ENCODE measurements around the gene SNX5.
A peak's percentile ranks its signal among the peaks of the same experiment; 100 is the strongest.

The SNX5 gene

DNA sequence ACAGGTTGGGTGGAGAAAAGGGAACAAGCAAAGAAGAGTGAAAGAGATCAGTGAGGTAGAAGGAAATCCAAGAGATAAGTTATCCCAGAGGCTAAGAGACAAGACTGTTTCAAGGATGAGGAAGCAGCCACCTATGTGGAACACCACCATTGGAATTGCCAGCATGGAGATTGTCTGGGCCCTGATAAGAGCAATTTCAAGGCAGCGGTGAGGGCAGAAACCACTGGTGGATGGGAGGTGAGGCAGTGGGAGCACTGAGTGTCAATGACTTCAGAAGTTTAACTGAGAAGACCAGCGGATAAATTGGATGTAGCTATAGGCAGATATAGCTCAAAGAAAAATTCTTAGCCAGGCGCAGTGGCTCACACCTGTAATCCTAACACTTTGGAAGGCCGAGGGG, 56.7 kb downstream of the SNX5 start:
- Mint-ChIP-seq H3K27ac (no peak overlapping the region), H3K36me3 (ENCODE audit: low read depth) (no peaks in the 10 kb centered on the region), H3K9me3 (no peaks in the 10 kb centered on the region), H3K27me3 (ENCODE audit: low read depth) (peaks cover 35% of the 10 kb centered on the region), H3K4me1 (ENCODE audit: low read depth) (no peaks in the 10 kb centered on the region), H3K4me3 (no peak overlapping the region)

DNA sequence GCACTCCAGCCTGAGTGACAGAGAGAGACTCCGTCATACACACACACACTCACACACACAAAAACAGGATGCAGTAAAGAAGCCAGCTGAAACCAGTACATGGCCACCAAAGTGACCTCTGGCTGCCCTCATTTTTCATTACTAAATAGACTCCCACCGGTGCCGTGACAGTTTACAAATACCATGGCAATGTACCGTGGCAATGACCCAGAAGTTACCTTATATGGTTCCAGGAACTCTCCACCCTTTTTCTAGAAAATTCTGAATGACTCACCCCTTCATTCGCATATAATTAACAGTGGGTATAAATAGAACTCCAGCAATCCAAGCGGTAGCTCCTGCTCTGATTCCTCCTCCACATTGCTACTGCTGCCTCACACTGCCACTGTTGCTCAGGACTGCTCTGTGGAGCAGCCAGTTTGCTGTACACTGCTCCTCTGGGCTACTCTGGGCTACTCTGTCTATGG, 57.7 kb downstream of the SNX5 start:
- Mint-ChIP-seq H3K27ac (no peak overlapping the region), H3K36me3 (ENCODE audit: low read depth) (no peaks in the 10 kb centered on the region), H3K27me3 (ENCODE audit: low read depth) (peaks cover 31% of the 10 kb centered on the region), H3K9me3 (no peaks in the 10 kb centered on the region), H3K4me3 (no peak overlapping the region), H3K4me1 (ENCODE audit: low read depth) (no peaks in the 10 kb centered on the region)

DNA sequence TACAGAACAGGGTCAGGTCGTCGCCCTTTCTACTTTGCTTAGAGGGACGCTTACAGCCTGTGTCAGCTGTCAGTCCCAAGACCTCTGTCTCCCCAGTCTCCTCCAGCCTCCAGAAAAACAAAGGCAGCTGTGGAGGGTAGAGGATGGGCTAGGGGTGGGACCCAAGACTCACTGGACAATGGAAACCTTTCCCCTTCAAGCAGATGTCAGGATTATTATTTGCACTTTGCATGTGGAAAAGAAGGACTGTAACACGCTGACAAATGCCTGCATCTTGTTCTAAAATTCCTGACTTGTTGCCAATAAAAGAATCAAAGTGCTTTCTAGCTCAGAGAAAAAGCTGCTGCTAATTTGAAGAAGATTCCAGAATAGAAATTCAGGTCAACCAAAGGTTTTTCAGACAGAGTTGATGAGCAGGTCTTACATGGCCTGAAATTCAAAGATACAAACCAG, 58.7 kb downstream of the SNX5 start:
- Mint-ChIP-seq H3K4me3 (no peak overlapping the region), H3K27ac (no peak overlapping the region), H3K36me3 (ENCODE audit: low read depth) (no peaks in the 10 kb centered on the region), H3K4me1 (ENCODE audit: low read depth) (no peaks in the 10 kb centered on the region), H3K27me3 (ENCODE audit: low read depth) (peaks cover 31% of the 10 kb centered on the region), H3K9me3 (no peaks in the 10 kb centered on the region)

GRCh38 chr20:17905544-17905943, 63.0 kb downstream of the SNX5 start:
- Mint-ChIP-seq H3K9me3 (no peaks in the 10 kb centered on the region), H3K36me3 (ENCODE audit: low read depth) (no peaks in the 10 kb centered on the region), H3K4me1 (ENCODE audit: low read depth) (peaks cover 5% of the 10 kb centered on the region), H3K27ac (no peak overlapping the region), H3K4me3 (no peak overlapping the region), H3K27me3 (ENCODE audit: low read depth) (peaks cover 5% of the 10 kb centered on the region)

GRCh38 chr20:17904027-17904426, 64.6 kb downstream of the SNX5 start:
- H3K4me3 Mint-ChIP-seq: peak overlapping the region; percentile 25
- H3K27ac Mint-ChIP-seq: no peak overlapping the region

DNA sequence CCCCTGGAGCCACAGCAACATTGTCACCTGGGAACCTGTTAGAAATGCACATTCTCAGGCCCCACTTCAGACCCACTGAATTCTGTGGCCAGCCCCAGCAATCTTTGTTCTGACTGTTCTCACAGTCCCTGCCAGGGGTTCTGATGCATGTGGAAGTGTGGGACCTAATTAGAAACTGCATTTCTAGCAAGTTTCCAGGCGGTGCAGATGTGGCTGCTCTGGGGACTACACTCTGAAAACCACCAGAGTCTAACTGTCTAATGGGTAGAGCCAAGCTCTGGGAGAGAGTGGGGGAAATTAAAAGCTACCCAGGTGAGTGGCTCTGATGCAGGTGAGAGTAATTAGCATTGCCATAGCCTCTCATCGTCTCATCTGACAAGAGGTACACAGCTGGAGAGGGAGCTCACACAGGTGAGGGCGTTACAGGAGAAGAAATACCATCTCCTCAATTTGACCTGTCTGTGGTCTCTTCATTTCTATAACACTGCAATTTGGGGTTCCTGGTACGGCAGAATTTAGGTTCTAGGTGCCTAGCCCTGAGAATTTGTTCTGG, 66.0 kb downstream of the SNX5 start:
- Mint-ChIP-seq H3K4me1 (ENCODE audit: low read depth) (peaks cover 7% of the 10 kb centered on the region), H3K27me3 (ENCODE audit: low read depth) (peaks cover 13% of the 10 kb centered on the region), H3K4me3 (no peak overlapping the region), H3K36me3 (ENCODE audit: low read depth) (no peaks in the 10 kb centered on the region), H3K9me3 (no peaks in the 10 kb centered on the region), H3K27ac (no peak overlapping the region)

More at GRCh38 chr20:17904027-17904426, 64.6 kb downstream of the SNX5 start:
- Mint-ChIP-seq H3K36me3 (ENCODE audit: low read depth) (no peaks in the 10 kb centered on the region), H3K4me1 (ENCODE audit: low read depth) (peaks cover 5% of the 10 kb centered on the region), H3K9me3 (no peaks in the 10 kb centered on the region), H3K27me3 (ENCODE audit: low read depth) (peaks cover 6% of the 10 kb centered on the region)

GRCh38 chr20:17901971-17902370, 66.6 kb downstream of the SNX5 start:
- Mint-ChIP-seq H3K36me3 (ENCODE audit: low read depth) (no peaks in the 10 kb centered on the region), H3K4me3 (no peak overlapping the region), H3K27ac (no peak overlapping the region), H3K27me3 (ENCODE audit: low read depth) (peaks cover 18% of the 10 kb centered on the region), H3K9me3 (no peaks in the 10 kb centered on the region), H3K4me1 (ENCODE audit: low read depth) (peaks cover 12% of the 10 kb centered on the region)

GRCh38 chr20:17898548-17898994, 70.0 kb downstream of the SNX5 start:
- no peak overlapping the region for H3K27ac Mint-ChIP-seq
- peaks cover 31% of the 10 kb centered on the region for H3K27me3 Mint-ChIP-seq (ENCODE audit: low read depth)
- peaks cover 2% of the 10 kb centered on the region for H3K36me3 Mint-ChIP-seq (ENCODE audit: low read depth)
- H3K9me3 Mint-ChIP-seq: no peaks in the 10 kb centered on the region
- H3K4me3 Mint-ChIP-seq: no peak overlapping the region
- peaks cover 24% of the 10 kb centered on the region for H3K4me1 Mint-ChIP-seq (ENCODE audit: low read depth)

DNA sequence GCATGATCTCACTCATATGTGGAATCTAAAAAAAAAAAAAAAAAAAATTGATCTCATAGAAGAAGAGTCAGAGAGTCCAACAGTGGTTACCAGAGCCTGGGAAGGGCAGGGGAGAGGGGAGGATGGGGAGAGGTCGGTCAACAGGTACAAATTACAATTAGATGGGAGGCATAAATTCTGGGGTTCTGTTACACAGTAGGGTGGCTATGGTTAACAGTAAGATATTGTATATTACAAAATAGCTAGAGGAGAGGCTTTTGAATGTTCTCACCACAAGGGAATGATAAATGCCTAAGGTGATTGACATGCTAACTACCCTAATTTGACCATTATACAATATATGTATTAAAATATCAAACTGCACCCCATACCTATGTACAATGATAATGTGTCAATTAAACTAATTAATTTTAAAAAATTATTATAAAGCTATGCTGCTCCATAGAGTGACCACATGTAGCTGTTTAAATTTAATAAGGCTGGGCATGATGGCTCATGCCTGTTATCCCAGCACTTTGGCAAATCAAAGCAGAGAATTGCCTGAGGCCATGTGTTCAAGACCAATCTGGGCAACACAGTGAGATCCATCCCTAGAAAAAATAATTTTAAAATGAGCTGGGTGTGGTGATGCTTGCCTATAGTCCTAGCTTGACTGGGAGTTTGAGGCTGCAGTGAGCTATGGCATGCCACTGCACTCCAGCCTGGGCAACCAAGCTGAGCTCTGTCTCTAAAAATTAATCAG, 70.9 kb downstream of the SNX5 start:
- peaks cover 28% of the 10 kb centered on the region for H3K27me3 Mint-ChIP-seq (ENCODE audit: low read depth)
- H3K9me3 Mint-ChIP-seq: no peaks in the 10 kb centered on the region
- peaks cover 2% of the 10 kb centered on the region for H3K36me3 Mint-ChIP-seq (ENCODE audit: low read depth)
- no peak overlapping the region for H3K27ac Mint-ChIP-seq
- peaks cover 23% of the 10 kb centered on the region for H3K4me1 Mint-ChIP-seq (ENCODE audit: low read depth)
- no peak overlapping the region for H3K4me3 Mint-ChIP-seq

- Mint-ChIP-seq H3K36me3 (ENCODE audit: low read depth) (peaks cover 2% of the 10 kb centered on the region), H3K4me3 (no peak overlapping the region), H3K4me1 (ENCODE audit: low read depth) (peaks cover 23% of the 10 kb centered on the region), H3K9me3 (no peaks in the 10 kb centered on the region), H3K27ac (no peak overlapping the region), H3K27me3 (ENCODE audit: low read depth) (peaks cover 37% of the 10 kb centered on the region)
Measured at GRCh38 chr20:17896771-17897369, 71.7 kb downstream of the SNX5 start.

GRCh38 chr20:17896193-17896723, 72.3 kb downstream of the SNX5 start:
- Mint-ChIP-seq H3K4me1 (ENCODE audit: low read depth) (peaks cover 23% of the 10 kb centered on the region), H3K27ac (no peak overlapping the region), H3K27me3 (ENCODE audit: low read depth) (peaks cover 41% of the 10 kb centered on the region), H3K4me3 (peak overlapping the region; percentile 72), H3K9me3 (no peaks in the 10 kb centered on the region), H3K36me3 (ENCODE audit: low read depth) (peaks cover 2% of the 10 kb centered on the region)

- peaks cover 43% of the 10 kb centered on the region for H3K27me3 Mint-ChIP-seq (ENCODE audit: low read depth)
- peak overlapping the region; percentile 14 for H3K27ac Mint-ChIP-seq
- peak overlapping the region; percentile 72 for H3K4me3 Mint-ChIP-seq
- peaks cover 2% of the 10 kb centered on the region for H3K36me3 Mint-ChIP-seq (ENCODE audit: low read depth)
- peaks cover 23% of the 10 kb centered on the region for H3K4me1 Mint-ChIP-seq (ENCODE audit: low read depth)
- H3K9me3 Mint-ChIP-seq: no peaks in the 10 kb centered on the region
Measured at GRCh38 chr20:17895641-17896171, 72.9 kb downstream of the SNX5 start.

DNA sequence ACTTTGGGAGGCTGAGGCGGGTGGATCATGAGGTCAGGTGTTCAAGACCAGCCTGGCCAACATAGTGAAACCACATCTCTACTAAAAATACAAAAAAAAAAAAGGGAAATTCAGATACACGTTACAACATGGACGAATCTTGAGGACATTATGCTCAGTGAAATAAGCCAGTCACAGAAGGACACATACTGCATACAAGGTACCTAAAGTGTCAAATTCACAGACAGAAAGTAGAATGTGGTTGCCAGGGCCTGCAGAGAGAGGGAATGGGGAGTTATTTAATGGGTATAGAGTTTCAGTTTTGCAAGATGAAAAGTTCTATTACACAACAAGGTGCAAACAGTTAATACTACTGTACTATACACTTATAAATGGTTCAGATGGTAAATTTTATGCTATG, 75.1 kb downstream of the SNX5 start:
- Mint-ChIP-seq H3K36me3 (ENCODE audit: low read depth) (peaks cover 2% of the 10 kb centered on the region), H3K27ac (no peak overlapping the region), H3K4me1 (ENCODE audit: low read depth) (peaks cover 21% of the 10 kb centered on the region), H3K9me3 (peaks cover 9% of the 10 kb centered on the region), H3K27me3 (ENCODE audit: low read depth) (peaks cover 48% of the 10 kb centered on the region), H3K4me3 (no peak overlapping the region)

- peaks cover 19% of the 10 kb centered on the region for H3K4me1 Mint-ChIP-seq (ENCODE audit: low read depth)
- peaks cover 45% of the 10 kb centered on the region for H3K27me3 Mint-ChIP-seq (ENCODE audit: low read depth)
- H3K9me3 Mint-ChIP-seq: peaks cover 9% of the 10 kb centered on the region
- no peak overlapping the region for H3K27ac Mint-ChIP-seq
- H3K36me3 Mint-ChIP-seq (ENCODE audit: low read depth): peaks cover 2% of the 10 kb centered on the region
- no peak overlapping the region for H3K4me3 Mint-ChIP-seq
Measured at GRCh38 chr20:17892189-17892938, 76.2 kb downstream of the SNX5 start.
